IPS-20b (cell line): Measurements from ENCODE around the gene FGF2.
A peak's percentile ranks its signal among the peaks of the same experiment; 100 is the strongest.
"Not testable (repeated sequence)": the region's sequence is repeated elsewhere in the genome, so short reads cannot be mapped to it uniquely, and the experiment has no call there.

Experiments
- H3K27ac ChIP-seq: one replicate; pipeline ENCODE4 v1.5.1; 2013; ENCODE audit warnings: low read length
- H3K27me3 ChIP-seq: 2 replicates; pipeline ENCODE4 v1.6.1; 2013; ENCODE audit warnings: mild to moderate bottlenecking, low read length, inconsistent platforms; ENCODE audit not compliant: insufficient read depth
- H3K36me3 ChIP-seq: 2 replicates; pipeline ENCODE4 v1.6.1; 2013; ENCODE audit warnings: low read depth, mild to moderate bottlenecking, inconsistent platforms, low read length, moderate library complexity; ENCODE audit not compliant: insufficient read depth
- H3K4me1 ChIP-seq: 2 replicates; pipeline ENCODE4 v1.6.1; 2013; ENCODE audit warnings: mild to moderate bottlenecking, control low read depth, inconsistent platforms, low read length, moderate library complexity; ENCODE audit not compliant: insufficient read depth
- H3K4me3 ChIP-seq: 2 replicates; pipeline ENCODE4 v1.5.1; 2013; ENCODE audit warnings: mild to moderate bottlenecking, low read length, inconsistent platforms
- H3K9ac ChIP-seq: 2 replicates; pipeline ENCODE4 v1.6.1; 2013; ENCODE audit warnings: low read depth, mild to moderate bottlenecking, inconsistent platforms, low read length, moderate library complexity
- H3K9me3 ChIP-seq: 2 replicates; pipeline ENCODE4 v1.6.1; 2013; ENCODE audit warnings: mild to moderate bottlenecking, low read depth, low read length, inconsistent platforms; ENCODE audit not compliant: insufficient read depth

FGF2 gene

DNA sequence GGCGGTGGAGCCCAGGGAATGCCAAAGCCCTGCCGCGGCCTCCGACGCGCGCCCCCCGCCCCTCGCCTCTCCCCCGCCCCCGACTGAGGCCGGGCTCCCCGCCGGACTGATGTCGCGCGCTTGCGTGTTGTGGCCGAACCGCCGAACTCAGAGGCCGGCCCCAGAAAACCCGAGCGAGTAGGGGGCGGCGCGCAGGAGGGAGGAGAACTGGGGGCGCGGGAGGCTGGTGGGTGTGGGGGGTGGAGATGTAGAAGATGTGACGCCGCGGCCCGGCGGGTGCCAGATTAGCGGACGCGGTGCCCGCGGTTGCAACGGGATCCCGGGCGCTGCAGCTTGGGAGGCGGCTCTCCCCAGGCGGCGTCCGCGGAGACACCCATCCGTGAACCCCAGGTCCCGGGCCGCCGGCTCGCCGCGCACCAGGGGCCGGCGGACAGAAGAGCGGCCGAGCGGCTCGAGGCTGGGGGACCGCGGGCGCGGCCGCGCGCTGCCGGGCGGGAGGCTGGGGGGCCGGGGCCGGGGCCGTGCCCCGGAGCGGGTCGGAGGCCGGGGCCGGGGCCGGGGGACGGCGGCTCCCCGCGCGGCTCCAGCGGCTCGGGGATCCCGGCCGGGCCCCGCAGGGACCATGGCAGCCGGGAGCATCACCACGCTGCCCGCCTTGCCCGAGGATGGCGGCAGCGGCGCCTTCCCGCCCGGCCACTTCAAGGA lies at the start of gene FGF2:
TSS of gene FGF2 (plus strand) at position 279 of the 705 bp plus-strand sequence. CDS start at position 623, 344 bp downstream.
- H3K9me3 ChIP-seq = no peaks in the 10 kb centered on the region
- peak within 1 kb of the TSS; percentile 90 for H3K27ac ChIP-seq
- peak within 1 kb of the TSS; percentile 90 for H3K4me3 ChIP-seq
- H3K36me3 ChIP-seq = peaks cover 28% of the 10 kb centered on the region
- H3K9ac ChIP-seq = peak within 1 kb of the TSS; percentile 99
- peaks cover 31% of the 10 kb centered on the region for H3K4me1 ChIP-seq
- peaks cover 5% of the 10 kb centered on the region; the same call in 1 of the 2 replicates for H3K27me3 ChIP-seq

DNA sequence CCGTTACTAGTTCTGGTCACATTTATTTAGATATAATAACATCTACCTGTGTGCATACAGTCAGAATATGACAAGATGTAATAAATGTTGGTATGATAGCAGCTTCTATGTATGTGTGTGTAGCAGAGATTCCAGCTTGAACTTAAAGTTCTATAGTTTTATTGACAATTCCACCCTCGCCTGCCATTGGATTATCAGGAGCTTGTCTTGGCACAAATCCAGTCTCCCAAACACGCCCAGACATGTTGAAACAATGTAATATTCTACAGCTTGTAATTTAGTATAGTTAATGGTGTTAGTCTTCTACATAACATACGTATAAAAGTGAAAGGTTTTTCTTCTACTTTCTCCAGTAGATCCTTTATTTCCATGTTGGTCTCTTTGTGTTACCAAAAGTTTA lies 49.7 kb upstream of the FGF2 start:
- Histone ChIP-seq H3K27ac (no peak overlapping the region), H3K9ac (no peak overlapping the region), H3K4me1 (peaks cover 11% of the 10 kb centered on the region; the same call in 1 of the 2 replicates), H3K36me3 (no peaks in the 10 kb centered on the region), H3K9me3 (no peaks in the 10 kb centered on the region), H3K4me3 (no peak overlapping the region), H3K27me3 (no peaks in the 10 kb centered on the region)

DNA sequence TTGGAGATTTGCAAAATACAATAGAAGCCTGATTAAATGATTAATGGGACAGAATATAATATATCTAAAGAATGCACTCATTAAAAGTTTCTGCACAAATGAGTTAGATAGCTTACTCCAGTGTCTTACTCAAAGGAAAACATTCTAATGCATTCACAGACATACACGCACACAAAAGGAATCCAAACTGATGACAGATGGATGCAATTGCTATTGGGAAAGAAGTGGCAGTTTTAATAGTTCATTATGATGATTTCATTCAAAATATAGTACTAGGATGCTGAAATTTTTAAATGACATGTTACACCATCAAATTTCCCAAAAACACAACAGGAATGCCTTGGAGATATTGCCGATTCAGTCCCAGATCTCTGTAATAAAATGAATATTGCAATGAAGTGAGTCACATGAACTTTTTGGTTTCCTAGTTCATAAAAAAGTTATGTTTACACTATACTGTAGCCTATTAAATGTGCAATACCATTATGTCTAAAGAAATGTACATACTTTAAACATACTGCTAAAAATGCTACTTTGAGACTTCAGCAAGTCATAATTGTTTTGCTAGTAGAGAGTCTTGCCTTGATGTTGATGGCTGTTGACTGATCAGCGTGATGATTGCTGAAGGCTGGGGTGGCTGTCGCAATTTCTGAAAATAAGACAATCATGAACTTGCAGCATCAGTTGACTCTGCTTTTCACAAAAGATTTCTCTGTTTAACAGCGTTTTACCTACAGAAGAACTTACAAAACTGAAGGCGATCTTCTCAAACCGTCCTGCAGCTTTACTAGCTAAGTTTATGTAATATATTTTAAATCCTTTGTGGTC lies 48.6 kb upstream of the FGF2 start:
- H3K27ac ChIP-seq = no peak overlapping the region
- H3K9ac ChIP-seq = no peak overlapping the region
- H3K9me3 ChIP-seq = no peaks in the 10 kb centered on the region
- H3K36me3 ChIP-seq = no peaks in the 10 kb centered on the region
- peaks cover 18% of the 10 kb centered on the region; the same call in 1 of the 2 replicates for H3K4me1 ChIP-seq
- no peak overlapping the region for H3K4me3 ChIP-seq
- H3K27me3 ChIP-seq = no peaks in the 10 kb centered on the region

DNA sequence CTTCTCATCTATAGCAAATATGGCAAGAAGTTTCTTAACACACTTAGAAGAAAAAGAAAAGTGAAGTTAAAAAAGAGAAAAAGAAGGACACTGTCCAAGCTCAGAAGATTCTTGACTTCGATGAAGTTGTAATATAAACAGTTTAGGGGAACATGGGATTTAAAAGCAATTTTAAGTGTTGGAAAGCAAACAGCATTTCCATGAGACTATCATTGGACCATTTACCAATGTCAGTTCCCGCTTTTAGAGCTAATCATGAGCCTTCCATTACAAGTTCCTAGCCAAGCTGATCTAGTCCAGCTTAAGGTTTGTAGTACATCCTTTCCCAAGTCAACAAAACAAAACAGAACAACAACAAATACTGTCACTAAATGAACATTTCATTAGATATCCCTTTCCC lies 45.1 kb upstream of the FGF2 start:
- H3K27me3 ChIP-seq = no peaks in the 10 kb centered on the region
- H3K36me3 ChIP-seq = no peaks in the 10 kb centered on the region
- no peak overlapping the region; the same call in 1 of the 2 replicates for H3K9ac ChIP-seq
- no peak overlapping the region for H3K4me3 ChIP-seq
- peak overlapping the region; percentile 11 for H3K27ac ChIP-seq
- H3K4me1 ChIP-seq = peaks cover 26% of the 10 kb centered on the region; the same call in 1 of the 2 replicates
- H3K9me3 ChIP-seq = no peaks in the 10 kb centered on the region

DNA sequence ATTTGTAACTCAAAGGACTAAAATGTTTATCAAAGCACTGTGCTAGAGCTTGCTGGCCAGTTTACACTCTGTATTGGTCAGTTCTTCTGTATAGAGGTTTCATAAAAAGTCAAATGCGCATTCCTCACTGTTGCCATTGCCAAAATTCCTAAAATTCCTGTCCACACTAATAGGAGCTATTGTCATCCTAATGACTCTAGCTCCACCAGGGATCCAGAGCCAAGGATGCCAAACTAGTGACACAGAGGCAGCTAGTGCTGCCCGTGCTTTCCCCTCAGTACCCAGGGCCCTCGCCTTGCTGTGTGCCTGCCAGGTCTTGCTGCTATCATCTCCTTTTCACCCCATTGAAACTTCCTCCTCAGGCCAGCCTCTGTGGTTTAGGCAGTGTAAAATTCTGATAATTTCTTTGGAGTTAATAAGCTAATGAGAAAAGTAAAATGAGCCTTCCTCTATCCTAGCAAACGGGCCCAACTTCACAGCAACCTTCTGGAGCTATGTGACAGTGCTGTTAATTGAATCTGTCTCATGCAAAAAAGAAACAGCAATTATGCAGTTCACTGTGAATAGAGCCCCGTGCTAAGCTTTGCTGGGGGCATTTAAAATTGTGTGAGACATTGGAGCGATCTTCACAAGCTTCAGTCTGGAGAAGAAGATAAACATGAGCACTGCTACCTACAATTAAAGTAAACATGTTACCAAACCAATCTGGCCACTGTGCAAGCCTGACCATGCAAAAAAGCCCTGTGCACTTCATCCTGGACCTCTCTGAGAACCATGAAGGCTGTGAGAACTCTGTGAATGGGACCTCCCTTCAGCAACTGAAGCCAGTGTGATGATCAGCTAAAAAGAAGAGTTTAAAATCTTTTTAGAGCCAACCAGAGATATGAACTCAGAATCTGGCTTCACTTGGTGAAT lies 43.1 kb upstream of the FGF2 start:
- Histone ChIP-seq H3K27me3 (no peaks in the 10 kb centered on the region), H3K4me3 (peak overlapping the region; percentile 33; the same call in 1 of the 2 replicates), H3K9ac (peak overlapping the region; percentile 64), H3K27ac (peak overlapping the region; percentile 32), H3K4me1 (peaks cover 37% of the 10 kb centered on the region; the same call in 1 of the 2 replicates), H3K36me3 (no peaks in the 10 kb centered on the region), H3K9me3 (no peaks in the 10 kb centered on the region)

DNA sequence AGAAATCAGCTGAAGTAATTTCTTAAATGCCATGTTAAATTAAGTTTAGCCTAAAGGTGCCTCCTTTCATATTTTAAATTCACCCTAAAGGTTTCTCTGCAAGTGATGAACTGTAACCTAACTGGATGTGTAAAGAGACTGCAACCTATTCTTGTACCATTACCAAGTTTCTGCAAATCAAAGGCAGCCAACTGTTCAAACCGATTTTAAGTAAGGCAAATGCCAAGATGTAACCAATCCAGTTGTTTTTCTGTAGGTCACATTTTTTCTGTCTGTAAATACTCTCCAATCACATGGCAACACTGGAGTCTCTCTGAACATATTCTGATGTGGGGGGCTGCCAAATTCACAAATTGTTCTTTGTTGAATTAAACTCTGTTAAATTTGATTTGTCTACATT lies 42.4 kb upstream of the FGF2 start:
- Histone ChIP-seq H3K36me3 (no peaks in the 10 kb centered on the region), H3K9ac (peak overlapping the region; percentile 64)

DNA sequence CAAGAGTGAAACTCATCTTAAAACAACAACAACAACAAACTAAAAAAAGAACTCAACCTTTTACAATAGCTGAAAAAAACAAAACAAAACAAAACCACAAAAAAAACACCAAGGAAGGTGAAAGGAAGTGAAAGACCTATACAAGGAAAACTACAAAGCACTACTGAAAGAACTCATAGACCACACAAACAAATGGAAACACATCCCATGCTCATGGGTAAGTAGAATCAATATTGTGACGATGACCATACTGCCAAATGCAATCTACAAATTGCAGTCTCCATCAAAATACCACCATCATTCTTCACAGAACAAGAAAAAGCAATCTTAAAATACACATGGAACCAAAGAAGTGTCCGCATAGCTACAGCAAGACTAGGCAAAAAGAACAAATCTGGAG lies 41.5 kb upstream of the FGF2 start:
- Histone ChIP-seq H3K27me3 (no peaks in the 10 kb centered on the region), H3K27ac (peak overlapping the region; percentile 32), H3K4me3 (no peak overlapping the region), H3K9ac (no peak overlapping the region), H3K9me3 (no peaks in the 10 kb centered on the region), H3K4me1 (peaks cover 45% of the 10 kb centered on the region; the same call in 1 of the 2 replicates), H3K36me3 (no peaks in the 10 kb centered on the region)

More for the DNA sequence above, 42.4 kb upstream of the FGF2 start:
- no peaks in the 10 kb centered on the region for H3K27me3 ChIP-seq
- no peaks in the 10 kb centered on the region for H3K9me3 ChIP-seq
- H3K4me3 ChIP-seq = no peak overlapping the region; the same call in 1 of the 2 replicates
- peaks cover 44% of the 10 kb centered on the region; the same call in 1 of the 2 replicates for H3K4me1 ChIP-seq
- peak overlapping the region; percentile 32 for H3K27ac ChIP-seq

DNA sequence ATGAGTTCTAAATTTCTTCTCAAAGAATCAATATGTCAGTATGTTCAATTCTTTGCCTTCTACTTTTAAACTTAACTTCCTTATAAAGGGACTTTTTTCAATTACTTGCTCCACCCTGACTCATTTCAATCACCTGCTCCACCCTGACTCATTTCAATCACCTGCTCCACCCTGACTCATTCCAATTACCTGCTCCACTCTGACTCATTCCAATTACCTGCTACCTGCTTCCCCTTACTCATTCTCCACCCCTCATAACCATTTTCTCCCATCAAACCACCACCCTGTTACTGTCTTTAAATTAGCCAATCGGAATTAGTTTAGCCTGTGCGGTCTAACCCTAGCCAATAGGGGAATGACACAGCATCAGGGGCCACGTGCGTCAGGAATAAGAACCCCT lies 40.3 kb upstream of the FGF2 start:
- not testable (repeated sequence) for H3K9ac ChIP-seq, H3K27ac ChIP-seq, H3K36me3 ChIP-seq, H3K27me3 ChIP-seq, H3K9me3 ChIP-seq, H3K4me3 ChIP-seq
- H3K4me1 ChIP-seq = peaks cover 43% of the 10 kb centered on the region; the same call in 1 of the 2 replicates

DNA sequence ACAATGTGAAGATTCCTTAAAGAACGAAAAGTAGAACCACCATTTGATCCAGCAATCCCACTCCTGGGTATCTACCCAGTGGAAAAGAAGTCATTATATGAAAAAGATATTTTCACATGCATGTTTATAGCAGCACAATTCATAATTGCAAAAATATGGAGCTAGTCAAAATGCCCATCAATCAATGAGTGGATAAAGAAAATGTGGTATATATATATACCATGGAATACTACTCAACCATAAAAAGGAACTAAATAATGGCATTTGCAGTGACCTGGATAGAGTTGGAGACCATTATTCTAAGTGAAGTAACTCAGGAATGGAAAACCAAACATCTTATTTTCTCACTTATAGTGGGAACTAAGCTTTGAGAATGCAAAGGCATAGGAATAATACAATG lies 39.7 kb upstream of the FGF2 start:
- not testable (repeated sequence) for H3K4me3 ChIP-seq, H3K9ac ChIP-seq, H3K27me3 ChIP-seq, H3K27ac ChIP-seq, H3K36me3 ChIP-seq, H3K9me3 ChIP-seq
- H3K4me1 ChIP-seq = peaks cover 39% of the 10 kb centered on the region; the same call in 1 of the 2 replicates

DNA sequence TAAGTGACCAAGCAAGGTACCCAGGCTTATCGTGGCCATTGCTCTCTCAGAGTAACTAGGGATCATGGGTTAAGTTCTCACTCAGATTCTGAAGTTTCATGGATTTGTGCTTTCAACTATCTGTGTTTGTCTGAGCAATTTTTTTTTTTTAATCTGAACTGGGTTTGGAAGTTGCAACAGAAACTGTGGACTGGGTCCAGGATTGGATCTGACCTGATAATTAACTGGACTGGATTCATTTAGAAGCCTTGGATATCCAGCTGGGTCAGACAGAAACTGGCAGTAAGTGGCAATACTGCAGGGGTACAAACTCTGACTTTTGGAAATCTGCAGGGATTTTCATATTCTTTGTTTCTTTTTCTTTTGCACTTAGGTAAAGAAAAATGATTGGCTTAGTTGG lies 38.7 kb upstream of the FGF2 start:
- no peaks in the 10 kb centered on the region for H3K9me3 ChIP-seq
- no peak overlapping the region for H3K27ac ChIP-seq
- no peaks in the 10 kb centered on the region for H3K36me3 ChIP-seq
- peaks cover 32% of the 10 kb centered on the region; the same call in 1 of the 2 replicates for H3K4me1 ChIP-seq
- no peak overlapping the region; the same call in 1 of the 2 replicates for H3K9ac ChIP-seq
- H3K27me3 ChIP-seq = no peaks in the 10 kb centered on the region
- no peak overlapping the region for H3K4me3 ChIP-seq

DNA sequence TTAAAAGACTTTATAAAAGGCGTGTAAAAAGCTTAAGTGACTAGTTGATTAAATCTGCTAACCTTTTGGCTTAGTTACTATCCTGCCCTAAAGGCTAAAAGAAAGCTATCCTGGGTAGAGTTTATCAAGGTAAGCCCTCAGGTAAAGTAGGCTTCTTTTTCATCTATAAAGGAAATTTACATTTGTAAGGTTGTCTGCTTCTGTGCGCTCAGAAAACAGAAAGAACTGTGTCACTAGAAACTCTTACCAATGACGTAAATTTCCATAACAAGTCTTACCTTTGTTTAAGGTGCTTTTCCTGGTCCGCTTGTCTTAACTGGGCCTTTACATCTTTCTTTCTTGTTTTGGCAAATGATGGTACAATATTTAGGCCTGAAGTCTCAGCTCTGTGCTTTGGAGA lies 37.7 kb upstream of the FGF2 start:
- peak overlapping the region; percentile 36; the same call in 1 of the 2 replicates for H3K4me3 ChIP-seq
- H3K9me3 ChIP-seq = no peaks in the 10 kb centered on the region
- H3K27ac ChIP-seq = peak overlapping the region; percentile 61
- no peaks in the 10 kb centered on the region for H3K27me3 ChIP-seq
- H3K9ac ChIP-seq = peak overlapping the region; percentile 47; the same call in 1 of the 2 replicates
- peaks cover 31% of the 10 kb centered on the region; the same call in 1 of the 2 replicates for H3K4me1 ChIP-seq
- no peaks in the 10 kb centered on the region for H3K36me3 ChIP-seq
